ENCODE data around the gene EFCAB9. TPM values are rescaled to one million over a fixed set of nuclear protein-coding genes. Genes with fewer than 3 reads are reported as not detected.

Gene EFCAB9
- total and polyA plus RNA-seq, 7 donors, result 0.08 TPM; not detected in 6

DNA sequence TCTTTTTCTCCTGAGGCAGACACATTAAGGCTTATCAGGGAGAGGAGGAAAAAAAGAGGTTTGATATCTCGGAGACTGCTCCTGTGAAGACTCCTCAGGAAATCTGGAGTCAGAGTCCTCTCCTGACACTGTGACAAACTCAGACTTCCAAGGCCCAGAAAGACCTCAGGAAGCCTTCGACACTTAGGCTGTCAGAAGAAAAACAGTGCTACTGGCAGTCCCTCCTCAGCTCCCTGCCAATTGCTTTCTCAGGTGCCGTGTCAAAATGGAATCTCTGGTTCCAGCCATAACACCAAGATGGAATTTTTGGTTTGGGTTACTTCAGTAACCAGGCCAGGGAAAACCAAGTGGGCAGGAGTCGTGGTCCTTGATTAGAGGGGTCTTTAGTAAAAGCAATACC, 10.1 kb upstream of the EFCAB9 start:
- 42 to 56% (median 45%) methylated on average over 4 of the region's 4 CpGs for WGBS, 3 donors
- Histone ChIP-seq H3K27ac (no peak overlapping the region), H3K9me3 (no peaks in the 10 kb centered on the region), H3K27me3 (ENCODE audit: insufficient read depth in 3 of 3, low read length in 2 of 3) (no peaks in the 10 kb centered on the region), H3K4me1 (peaks cover 13% of the 10 kb centered on the region), H3K4me3 (no peak overlapping the region), H3K36me3 (ENCODE audit: insufficient read depth in 1 of 2, low read depth in 1 of 2) (no peaks in the 10 kb centered on the region)
- ATAC-seq, result no peak
- TF ChIP-seq, protein P1, sequence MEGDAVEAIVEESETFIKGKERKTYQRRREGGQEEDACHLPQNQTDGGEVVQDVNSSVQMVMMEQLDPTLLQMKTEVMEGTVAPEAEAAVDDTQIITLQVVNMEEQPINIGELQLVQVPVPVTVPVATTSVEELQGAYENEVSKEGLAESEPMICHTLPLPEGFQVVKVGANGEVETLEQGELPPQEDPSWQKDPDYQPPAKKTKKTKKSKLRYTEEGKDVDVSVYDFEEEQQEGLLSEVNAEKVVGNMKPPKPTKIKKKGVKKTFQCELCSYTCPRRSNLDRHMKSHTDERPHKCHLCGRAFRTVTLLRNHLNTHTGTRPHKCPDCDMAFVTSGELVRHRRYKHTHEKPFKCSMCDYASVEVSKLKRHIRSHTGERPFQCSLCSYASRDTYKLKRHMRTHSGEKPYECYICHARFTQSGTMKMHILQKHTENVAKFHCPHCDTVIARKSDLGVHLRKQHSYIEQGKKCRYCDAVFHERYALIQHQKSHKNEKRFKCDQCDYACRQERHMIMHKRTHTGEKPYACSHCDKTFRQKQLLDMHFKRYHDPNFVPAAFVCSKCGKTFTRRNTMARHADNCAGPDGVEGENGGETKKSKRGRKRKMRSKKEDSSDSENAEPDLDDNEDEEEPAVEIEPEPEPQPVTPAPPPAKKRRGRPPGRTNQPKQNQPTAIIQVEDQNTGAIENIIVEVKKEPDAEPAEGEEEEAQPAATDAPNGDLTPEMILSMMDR (IDR thresholded peaks at IDR 0.05), result no peak
- DNase-seq, result no peak
- intact Hi-C loops (cut with DNase I), result no loop called here

DNA sequence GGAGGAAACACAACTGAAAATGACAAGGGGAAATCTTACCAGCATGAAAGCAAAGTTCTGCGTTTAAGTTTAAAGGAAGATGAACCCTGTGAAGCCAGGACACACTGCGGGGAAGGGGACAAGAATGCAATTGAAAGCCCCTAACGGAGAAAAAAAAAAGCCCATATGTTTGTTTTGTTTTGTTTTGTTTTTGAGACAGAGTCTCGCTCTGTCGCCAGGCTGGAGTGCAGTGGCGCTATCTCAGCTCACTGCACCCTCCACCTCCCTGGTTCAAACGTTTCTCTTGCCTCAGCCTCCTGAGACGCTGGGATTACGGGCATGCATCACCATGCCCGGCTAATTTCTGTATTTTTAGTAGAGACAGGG, 8.9 kb upstream of the EFCAB9 start:
- Histone ChIP-seq H3K9me3 (no peaks in the 10 kb centered on the region), H3K36me3 (ENCODE audit: insufficient read depth in 1 of 2, low read depth in 1 of 2) (no peaks in the 10 kb centered on the region), H3K4me3 (peak overlapping the region; percentile 94), H3K27me3 (ENCODE audit: insufficient read depth in 3 of 3, low read length in 2 of 3) (no peaks in the 10 kb centered on the region), H3K27ac (peak overlapping the region; percentile 36), H3K4me1 (peaks cover 13% of the 10 kb centered on the region)
- ATAC-seq, result no peak
- no peak for DNase-seq
- TF ChIP-seq, protein P1 (IDR thresholded peaks at IDR 0.05), result no peak
- intact Hi-C loops (cut with DNase I), result loop anchor here in 1 of 2 donors (5.0 kb wide), 1 partner anchor 273 kb away; no protein-coding TSS in a partner anchor
- 74 to 85% (median 79%) methylated on average over 10 of the region's 10 CpGs for WGBS, 3 donors

DNA sequence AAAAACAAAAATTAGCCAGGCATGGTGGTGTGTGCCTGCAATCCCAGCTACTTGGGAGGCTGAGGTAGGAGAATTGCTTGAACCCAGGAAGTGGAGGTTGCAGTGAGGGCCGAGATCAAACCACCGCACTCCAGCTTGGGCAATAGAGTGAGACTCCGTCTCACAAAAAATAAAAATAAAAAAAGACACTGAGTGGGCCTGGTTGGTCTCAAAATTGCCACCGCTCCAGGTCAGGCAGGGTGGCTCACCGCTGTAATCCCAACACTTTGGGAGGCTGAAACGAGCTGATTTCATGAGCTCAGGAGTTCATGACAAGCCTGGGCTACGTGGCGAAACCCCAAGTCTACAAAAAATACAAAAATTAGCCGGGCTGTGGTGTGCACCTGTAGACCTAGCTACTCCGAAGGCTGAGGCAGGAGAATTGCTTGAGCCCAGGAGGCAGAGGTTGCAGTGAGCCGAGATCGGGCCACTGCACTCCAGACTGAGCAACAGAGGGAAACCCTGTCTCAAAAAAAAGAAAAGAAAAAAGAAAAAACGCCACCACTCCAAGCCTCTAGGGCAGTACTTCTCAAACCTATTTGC, 7.8 kb upstream of the EFCAB9 start:
- DNase-seq (no peak), ATAC-seq (no peak)
- H3K4me3 ChIP-seq, result peak overlapping the region; percentile 94
- H3K27me3 ChIP-seq (ENCODE audit: insufficient read depth in 3 of 3, low read length in 2 of 3), result no peaks in the 10 kb centered on the region
- peak overlapping the region; percentile 87 for H3K27ac ChIP-seq
- H3K4me1 ChIP-seq, result peaks cover 13% of the 10 kb centered on the region
- 86 to 90% (median 89%) methylated on average over 13 of the region's 13 CpGs for WGBS, 3 donors
- intact Hi-C loops (cut with DNase I), result loop anchor here in 1 of 2 donors (5.0 kb wide), 1 partner anchor 274 kb away; no protein-coding TSS in a partner anchor
- no peaks in the 10 kb centered on the region for H3K9me3 ChIP-seq
- TF ChIP-seq, protein P1 (IDR thresholded peaks at IDR 0.05), result no peak
- no peaks in the 10 kb centered on the region for H3K36me3 ChIP-seq (ENCODE audit: insufficient read depth in 1 of 2, low read depth in 1 of 2)

DNA sequence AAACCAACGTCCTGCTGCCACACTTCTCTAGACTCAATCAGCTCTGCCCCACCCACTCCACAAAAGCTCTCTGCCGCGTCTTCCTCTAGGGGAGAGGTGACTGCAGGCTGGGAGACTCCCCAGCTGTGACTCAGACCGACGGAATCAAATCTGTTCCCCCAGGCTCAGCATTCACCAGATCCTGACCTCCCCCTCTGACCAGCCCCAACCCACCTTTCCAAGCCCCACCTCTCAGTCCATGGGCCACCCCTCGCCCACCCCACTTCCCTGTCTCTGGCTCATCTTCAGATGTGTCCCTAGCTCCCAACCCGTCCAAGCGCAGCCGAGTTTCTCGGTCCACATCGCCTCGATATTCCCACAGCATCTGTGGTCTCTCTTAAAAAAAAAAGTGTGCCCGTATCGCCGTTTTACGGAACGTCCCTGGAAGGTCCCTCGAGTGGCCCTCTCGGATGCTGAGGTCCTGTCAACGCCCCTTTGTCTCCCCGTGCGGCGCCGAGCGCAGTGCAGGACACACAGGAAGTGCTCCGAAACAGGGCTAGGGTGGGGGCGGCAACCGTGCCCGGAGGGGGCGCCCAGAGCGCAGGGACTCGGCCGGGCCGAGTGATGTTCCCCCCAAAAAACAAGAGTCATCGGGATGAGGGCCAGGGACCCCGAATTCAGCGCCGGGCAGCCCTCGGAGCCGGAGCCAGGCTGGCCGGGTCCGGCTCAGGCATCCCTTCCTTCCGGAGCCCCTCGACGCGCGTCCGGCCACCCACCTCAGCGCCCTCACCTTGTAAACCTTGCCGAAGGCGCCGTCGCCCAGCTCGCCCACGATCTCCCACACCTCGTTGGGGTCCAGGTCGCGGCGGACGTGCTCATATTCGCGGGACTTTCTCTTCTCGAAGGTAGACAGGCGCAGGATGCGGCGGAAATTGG, 6.6 kb upstream of the EFCAB9 start:
- H3K4me1 ChIP-seq, result peaks cover 13% of the 10 kb centered on the region
- H3K9me3 ChIP-seq, result no peaks in the 10 kb centered on the region
- WGBS, 3 donors, result 2 to 3% (median 2%) methylated on average over 48 to 66 of the region's 66 CpGs
- H3K27ac ChIP-seq, result peak overlapping the region; percentile 87
- peak overlapping the region; percentile 94 for H3K4me3 ChIP-seq
- intact Hi-C loops (cut with DNase I), result loop anchor here (1.0 to 5.0 kb wide), 4 partner anchors 81 to 275 kb away; partner anchors contain the start of gene UBTD2 (in 1 of the 2)
- DNase-seq (peak; percentile 56 to 79), ATAC-seq (peak in 3 of 4 donors; percentile 7 to 21 (median 9))
- no peaks in the 10 kb centered on the region for H3K27me3 ChIP-seq (ENCODE audit: insufficient read depth in 3 of 3, low read length in 2 of 3)
- TF ChIP-seq, protein P1 (IDR thresholded peaks at IDR 0.05), result no peak
- no peaks in the 10 kb centered on the region for H3K36me3 ChIP-seq (ENCODE audit: insufficient read depth in 1 of 2, low read depth in 1 of 2)
